Measurements from ENCODE around the gene IMMT.
A peak's percentile ranks its signal among the peaks of the same experiment; 100 is the strongest.

IMMT gene

DNA sequence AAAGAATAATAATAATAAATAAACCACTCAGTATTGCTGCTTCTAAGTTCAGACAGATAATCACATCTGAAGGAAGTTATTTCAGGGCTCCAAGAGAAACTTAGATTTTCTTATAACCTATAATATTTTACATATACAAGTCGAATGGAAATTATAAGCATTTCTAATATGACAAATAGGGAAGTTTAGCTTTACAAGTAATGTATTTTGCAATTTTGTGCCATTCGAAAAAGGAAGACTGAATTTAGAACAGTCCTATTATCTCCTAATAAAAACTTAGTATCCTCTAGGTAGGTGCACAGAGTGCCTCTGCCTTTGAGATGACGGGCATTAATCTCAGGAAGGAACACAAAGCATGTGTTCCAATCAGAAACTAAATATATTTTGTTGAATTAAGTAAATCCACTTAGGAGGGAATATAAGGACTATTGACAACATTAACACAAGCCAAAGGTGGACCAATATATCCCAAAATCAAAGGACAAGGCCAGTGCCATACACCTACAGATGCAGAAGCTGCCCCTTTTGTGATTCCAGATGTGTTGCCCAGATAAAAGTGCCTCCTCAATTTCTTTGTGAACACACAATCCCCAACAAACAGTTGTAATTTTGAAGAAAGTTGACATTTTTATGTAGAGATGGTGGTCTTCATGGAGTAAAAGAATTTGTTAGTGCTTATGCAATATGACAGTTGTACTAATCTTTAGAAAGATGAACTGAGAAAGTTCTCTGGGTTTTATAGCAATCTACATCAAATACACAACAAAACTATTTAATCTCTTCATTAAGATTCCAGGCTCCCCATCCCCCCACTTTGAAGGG, 52.6 kb downstream of the IMMT start:
- no peak for DNase-seq (ENCODE audit: low spot score)

DNA sequence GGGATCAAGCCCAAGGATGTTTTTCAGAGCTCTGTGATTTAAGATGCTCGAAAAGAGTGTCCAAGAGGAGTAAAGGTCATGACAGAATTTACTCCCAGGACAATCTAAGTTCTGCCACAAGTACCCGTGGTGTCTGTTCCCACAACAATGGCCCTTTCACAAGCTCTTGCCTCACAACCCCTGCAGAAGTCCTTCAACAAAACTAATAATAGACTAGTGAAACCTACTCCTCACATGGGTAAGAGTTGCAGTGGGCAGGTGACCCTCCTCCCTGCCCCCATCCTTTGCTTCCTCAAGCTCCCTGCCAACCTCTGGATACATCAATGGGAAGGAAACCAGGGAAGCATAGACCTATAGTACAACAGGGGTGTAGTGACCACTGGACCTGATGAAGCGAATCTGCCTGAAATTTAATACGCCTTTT, 54.3 kb downstream of the IMMT start:
- DNase-seq (ENCODE audit: low spot score) = no peak

DNA sequence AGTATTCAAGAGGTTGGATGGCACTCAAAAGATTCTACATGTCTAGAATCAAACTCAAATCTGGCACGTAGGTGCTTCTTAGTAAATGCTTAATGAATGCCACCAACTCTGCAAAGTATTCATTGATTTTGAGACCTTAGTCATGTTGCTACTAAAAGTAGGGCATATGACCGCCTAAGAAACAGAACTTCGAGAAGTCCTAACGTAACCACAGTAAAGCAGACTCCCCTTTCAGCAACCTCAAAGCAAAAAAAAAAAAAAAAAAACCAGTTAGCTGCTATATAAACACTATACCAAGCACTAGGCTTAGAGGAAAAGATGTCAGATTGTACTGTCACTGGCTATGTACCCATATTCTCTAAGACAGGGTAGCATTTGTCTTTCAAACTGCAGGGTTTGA, 55.3 kb downstream of the IMMT start:
- DNase-seq (ENCODE audit: low spot score) = no peak

DNA sequence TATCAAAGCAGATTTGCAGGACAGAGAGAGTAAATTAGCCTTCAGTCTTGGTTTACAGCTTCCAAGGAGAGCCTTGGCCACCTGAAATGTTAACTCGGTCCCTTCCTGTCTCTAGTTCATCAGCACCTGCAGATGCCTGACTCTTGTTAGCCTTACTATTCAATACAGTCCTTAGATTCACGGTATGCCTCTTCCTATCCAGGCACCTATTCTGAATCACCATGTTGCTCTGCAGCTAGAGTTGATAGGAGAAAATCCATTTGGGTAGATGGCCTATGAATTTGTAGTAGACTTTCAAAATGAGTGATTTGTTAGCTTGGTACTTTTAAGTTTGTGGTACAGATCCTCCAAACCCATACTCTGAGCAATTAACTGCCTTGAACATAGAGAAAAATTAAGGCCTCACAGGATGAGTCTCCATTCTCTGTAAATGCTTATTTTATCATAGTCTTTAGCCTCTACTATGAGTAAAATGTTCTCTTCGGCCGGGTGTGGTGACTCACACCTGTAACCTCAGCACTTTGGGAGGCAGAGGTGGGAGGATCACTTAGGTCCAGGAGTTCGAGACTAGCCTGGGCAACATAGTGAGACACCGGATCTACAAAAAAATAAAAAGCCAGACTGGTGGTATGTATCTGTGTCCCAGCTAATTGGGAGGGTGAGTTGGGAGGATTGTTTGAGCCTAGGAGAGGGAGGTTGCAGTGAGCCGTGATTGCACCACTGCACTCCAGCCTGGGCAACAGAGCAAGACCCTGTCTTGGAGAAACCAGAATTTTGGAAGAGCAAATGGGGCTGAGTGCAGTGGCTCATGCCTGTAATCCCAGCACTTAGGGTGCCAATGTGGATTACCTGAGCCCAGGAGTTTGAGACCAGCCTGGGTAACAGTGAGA, 56.3 kb downstream of the IMMT start:
- no peak for DNase-seq (ENCODE audit: low spot score)

DNA sequence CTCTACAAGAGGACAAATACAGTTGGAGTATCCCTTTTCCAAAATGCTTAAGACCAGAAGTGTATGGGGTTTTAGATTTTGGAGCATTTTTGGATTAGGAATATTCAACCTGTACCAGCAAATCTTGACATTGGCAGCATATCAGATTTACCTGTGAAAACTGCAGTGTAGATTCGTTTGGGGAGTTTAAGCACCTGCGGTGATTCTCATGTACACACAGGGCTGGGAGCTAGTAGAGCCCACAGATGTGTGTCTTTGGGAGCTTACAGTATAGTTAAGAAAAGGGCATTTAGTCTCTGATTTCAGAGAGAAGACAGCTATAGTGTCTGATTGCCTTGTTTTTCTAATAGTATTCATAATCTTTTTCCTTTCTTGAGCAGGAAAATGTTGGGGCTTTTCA, 59.1 kb downstream of the IMMT start:
- DNase-seq (ENCODE audit: low spot score) = no peak

DNA sequence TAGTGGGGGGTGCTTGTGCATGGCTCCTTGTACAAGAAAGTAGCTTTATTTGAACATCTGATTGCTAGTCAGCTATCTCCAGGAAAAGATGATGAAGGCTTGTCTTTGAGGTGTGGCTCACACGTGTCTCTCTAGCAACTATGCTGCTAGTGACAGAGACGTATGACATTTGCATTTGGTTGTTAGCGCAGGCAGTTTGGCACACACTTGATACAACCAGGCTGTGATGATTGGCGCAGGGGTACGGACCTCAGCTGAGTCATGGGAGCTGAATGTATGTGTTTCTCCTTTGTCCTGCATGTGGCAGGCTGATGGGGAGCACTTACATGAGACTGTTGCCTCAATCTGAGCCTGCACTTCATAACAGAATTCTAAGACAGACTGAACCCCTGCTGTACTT, 59.6 kb downstream of the IMMT start:
- peak; percentile 22 for DNase-seq (ENCODE audit: low spot score)

DNA sequence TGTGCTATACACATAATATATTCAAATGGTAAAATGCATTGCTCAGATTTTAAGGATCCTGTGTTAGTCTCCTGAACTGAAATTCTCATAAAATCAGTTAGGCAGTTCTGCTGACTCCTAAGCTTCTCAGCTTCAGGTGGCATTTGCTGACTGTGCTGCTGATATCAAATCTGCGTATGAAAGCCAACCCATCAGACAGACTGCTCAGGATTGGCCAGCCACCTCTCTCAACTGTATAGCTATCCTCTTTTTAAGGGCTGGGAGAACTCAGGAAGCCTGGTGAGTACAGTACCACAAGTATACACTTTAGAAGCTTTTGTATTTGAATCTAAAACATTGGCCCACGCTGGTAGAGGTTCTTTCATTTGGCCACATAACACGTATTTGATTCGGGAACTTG, 60.6 kb downstream of the IMMT start:
- no peak for DNase-seq (ENCODE audit: low spot score)

DNA sequence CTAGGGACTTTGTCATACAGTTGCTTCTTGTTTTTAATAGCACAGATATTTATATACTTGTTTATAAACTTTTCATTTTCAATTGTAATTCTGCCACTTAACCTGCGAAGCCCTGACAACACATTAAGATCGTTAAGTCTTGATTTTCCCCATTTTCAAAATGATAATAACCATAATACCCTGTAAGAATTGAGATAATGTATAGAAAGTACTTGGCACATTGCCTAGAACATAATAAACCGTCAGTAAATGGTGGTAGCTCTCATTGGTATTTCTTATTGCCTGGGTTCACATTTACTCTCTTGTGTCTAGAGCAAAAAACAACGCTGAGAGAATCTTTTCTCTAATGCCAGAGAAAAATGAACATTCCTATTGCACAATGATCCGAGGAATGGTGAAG, 70.6 kb downstream of the IMMT start:
- DNase-seq (ENCODE audit: low spot score) = no peak

DNA sequence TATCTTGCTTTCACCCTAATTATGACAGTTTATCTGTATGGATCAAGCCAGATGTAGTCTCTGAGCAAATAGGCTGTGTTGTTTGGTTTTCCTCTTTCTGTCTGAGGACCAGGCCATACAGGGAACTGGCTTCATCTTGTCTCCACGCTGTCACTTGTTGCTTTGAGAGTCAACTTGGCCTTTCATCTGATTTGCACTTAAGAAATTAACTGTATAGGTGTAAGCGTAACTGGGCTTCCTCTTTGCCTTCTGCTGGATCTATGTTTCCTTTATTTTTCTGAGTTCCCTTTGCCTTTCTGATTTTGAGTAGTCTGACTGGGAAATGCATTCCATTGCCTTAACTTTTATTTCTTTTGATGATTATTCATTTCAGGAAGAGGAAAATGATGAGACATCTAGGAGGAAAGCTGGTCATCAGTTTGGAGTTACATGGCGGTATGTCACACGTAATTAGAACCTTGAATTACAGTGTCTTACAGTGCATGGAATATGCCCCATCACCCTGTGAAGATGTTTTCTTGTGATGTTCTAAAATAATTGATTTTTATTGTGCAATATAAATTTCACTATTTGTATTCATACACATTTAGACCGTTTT, 71.8 kb downstream of the IMMT start:
- no peak for DNase-seq (ENCODE audit: low spot score)

DNA sequence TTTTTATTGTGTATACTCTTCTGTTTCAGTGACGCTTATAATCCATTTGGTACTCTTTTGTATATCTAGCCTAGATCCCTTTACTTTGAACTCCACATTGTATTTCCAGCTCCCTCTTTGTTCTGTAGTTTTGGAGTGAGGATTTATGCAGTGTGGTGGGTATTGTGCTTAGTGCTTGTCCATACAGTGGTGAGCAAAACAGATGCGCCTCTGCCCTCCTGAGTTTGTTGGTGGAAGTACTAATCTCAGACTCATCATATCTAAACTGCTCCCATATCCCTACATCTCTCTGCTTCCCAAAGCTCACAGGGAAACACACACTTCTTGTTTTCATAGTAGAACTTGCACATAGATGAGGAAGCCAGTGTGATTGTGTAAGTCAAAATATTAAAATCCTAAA, 77.1 kb downstream of the IMMT start:
- DNase-seq (ENCODE audit: low spot score) = no peak

DNA sequence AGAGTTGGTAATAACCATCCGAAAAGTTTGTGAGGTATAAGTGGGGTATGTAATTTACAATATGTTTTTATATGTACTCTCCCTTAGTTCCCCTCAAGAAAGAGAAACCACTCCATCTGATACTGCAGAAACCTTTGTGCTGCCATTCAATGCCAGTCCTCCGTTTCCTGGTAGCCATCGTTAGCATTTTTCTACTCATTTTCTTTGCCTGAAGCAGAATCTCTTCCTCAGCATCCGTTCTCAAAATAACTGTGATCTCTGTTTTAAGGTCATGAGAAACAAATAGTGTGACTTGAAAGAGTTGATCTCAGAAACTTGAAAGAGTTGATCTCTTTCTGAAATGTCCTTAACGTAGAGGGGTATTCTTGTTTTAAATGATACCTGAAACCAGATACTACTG, 88.2 kb downstream of the IMMT start:
- DNase-seq (ENCODE audit: low spot score) = no peak

DNA sequence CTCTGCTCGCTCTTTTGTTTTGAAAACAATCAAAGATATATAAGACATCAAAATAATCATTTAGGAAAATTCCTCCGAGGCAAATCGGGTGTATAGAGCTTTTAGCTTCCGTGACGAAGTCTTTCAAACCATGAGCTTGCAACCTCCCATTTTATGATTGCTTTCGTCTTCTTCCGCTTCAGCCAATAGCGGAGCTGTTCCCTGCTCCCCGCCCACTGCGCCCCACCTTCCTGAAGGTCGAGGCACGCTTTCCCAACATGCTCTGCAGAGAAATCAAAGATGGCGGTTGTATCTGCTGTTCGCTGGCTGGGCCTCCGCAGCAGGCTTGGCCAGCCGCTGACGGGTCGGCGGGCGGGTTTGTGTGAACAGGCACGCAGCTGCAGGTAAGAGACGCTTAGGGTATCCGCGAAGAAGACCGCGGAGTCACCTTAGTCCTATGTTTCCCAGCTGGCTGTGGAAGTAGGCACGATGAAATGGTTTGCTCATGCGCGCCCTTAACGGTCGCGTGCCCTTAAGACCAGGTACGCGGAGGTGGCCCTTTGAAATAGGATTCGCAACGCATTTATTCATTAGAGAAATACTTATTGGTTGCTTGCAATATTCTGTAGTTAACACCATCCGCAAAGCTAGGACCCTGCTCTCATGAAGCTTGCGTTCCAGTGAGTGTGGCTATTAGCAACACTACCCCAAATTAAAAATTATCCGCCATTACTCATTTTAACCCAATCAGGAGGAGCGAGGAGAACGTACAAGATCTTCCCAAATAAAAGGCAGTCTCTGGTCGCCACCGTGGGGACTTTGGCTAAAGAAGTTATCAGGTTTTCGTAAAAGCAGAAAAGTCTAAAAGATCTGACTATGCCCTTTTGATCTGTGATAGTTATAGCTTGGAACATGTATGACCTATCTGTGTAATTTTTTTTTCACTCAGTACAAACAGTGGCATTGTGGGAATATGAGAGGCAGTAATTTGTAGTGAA, 89.0 kb downstream of the IMMT start, which contains the start of gene PTCD3:
TSS of gene PTCD3 (plus strand) at position 267 of the 977 bp plus-strand sequence. CDS start at position 280, 13 bp downstream.
- DNase-seq (ENCODE audit: low spot score) = peak; percentile 97

DNA sequence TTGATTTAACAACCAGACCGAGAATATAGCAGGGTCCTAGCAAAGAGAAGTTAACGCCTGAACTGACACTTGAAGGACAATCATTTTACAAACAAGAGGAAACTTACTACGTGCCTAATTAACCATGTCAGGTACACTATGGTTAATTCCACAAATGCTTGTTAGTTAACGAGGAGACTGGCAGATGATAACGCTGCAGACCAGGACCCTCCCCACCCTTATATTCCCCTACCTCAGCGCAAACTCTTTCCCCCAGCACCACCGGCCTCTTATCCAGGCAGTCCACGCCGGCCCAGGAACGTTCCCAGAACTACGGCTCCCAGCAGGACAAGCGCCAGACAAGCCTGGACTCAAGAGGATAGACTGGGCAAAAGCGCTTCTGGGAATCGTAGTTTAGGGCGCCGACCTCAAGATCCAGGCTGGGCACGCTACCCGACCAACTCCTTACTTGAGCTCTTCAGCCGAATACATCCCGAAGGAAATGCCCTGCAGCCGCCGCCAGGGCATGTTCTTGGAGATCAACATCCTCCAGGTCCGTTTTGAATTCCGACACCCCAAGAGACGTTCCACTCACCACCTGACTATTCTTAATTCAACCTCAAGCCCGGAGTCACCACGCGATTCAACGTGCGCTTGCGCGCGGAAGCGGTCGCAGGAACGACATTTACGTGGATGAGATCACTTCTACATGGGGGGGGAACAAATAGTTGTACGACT, 89.9 kb downstream of the IMMT start, which contains the start of gene POLR1A:
TSS of gene POLR1A (minus strand) at position 635 of the 717 bp plus-strand sequence. CDS start at position 525, 110 bp downstream.
- peak; percentile 98 for DNase-seq (ENCODE audit: low spot score)

DNA sequence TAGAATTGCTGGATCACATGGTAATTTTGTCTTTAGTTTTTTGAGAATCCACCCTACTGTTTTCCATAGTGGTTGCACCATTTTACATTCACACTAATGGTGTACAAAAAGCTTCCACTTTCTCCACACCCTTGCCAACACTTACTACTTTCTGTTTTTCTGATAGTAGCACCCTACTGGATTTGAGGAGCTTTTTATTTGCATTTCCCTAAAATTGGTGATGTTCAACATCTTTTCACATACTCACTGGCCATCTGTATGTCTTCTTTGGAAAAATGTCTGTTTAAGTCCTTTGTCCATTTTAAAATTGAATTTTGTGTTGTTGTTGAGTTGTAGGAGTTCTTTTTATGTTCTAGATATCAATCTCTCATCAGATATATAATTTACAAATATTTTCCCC, 93.1 kb downstream of the IMMT start:
- no peak for DNase-seq (ENCODE audit: low spot score)

DNA sequence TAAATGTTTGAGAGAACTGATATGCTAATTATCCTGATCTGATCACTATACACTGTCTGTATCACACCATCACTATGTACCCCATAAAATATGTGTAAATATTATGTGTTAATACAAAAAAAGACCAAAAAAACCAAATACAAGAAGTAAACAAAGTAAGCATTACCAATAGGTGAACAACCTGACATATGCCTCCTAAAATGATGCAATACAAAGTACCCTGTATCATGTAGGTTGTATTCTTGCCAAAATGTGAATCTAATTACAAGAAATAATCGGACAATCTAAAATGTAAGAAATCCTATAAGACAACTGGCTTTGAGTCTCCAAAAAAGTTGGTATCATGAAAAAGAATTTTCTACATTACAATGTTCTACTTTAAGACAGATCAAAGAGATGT, 97.3 kb downstream of the IMMT start:
- DNase-seq (ENCODE audit: low spot score) = no peak

DNA sequence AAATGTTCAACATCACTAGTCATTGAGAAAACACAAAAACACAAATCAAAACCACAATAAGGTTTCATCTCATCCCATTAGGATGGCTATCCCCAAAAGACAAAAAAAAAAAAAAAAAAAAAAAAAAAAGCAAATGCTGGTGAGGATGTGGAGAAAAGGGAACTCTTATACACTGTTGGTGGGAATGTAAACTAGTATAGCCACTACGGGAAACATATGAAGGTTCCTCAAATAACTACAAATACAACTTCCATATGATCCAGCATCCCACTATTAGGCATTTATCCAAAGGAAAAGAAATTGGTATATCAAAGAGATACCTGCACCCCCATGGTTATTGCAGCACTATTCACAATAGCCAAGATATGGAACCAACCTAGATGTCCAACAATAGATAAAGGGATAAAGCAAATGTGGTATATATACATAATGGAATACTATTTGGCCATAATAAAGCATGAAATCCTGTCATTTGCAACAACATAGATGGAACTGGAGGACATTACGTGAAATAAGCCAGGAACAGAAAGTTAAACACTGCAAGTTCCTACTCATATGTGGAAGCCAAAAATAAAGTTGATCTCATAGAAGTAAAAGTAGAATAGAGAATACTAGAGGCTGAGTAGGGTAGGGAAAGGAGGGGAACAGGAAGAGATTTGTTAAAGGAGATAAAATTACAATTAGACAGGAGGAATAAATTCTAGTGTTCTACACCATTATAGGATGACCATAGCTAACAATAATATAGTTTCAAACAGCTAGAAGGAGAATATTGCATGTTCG, 98.0 kb downstream of the IMMT start:
- DNase-seq (ENCODE audit: low spot score) = no peak

DNA sequence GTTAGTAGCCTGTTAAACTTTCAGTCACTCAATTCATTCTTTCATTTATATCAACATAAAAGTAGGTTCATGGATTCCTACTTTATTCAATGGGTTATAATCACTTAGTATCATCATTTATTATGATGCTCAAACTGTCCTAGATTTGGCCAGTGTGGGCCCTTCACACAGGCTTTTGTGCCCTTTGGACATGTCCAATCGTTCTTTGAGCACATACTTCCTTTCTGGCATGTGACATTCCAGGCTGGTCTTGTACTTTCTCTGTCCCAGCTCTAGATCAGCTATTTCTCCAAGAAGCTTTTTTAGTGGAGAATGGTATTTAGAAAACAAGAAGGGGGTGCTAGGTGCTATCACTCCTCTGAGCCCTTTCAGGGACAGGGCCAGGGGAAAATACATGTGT, 101.0 kb downstream of the IMMT start:
- no peak for DNase-seq (ENCODE audit: low spot score)

Data from pons (tissue), 1 donor.